Measurements from ENCODE around the gene UBE3D. TPM values are rescaled to one million over a fixed set of nuclear protein-coding genes. Genes with fewer than 3 reads are reported as not detected.

The UBE3D gene
- total RNA-seq, 1 experiment from 2014 or later: 9.5 TPM

- Mint-ChIP-seq H3K36me3 (ENCODE audit: insufficient read depth, unreplicated experiment) (no peaks in the 10 kb centered on the region), H3K4me3 (ENCODE audit: low read depth, unreplicated experiment) (no peak overlapping the region), H3K4me1 (ENCODE audit: low read depth, unreplicated experiment) (peaks cover 2% of the 10 kb centered on the region), H3K27ac (ENCODE audit: unreplicated experiment) (no peak overlapping the region), H3K9me3 (ENCODE audit: low read depth, unreplicated experiment) (peaks cover 7% of the 10 kb centered on the region), H3K27me3 (ENCODE audit: unreplicated experiment) (no peaks in the 10 kb centered on the region)
- no TSS peak for BruUV-seq (replicated peaks)
- no peak for TF ChIP-seq CTCF (IDR thresholded peaks at IDR 0.05; ENCODE audit: unreplicated experiment)
- DNase-seq: no peak
- intact Hi-C loops (cut with micrococcal nuclease; ENCODE audit: unreplicated experiment): no loop called here
- CTCF ChIA-PET: no interaction called here
These were observed 199.2 kb downstream of the UBE3D start for GRCh38 chr6:82866446-82866845.

- no peaks in the 10 kb centered on the region for H3K27me3 Mint-ChIP-seq (ENCODE audit: unreplicated experiment)
- TF ChIP-seq CTCF (IDR thresholded peaks at IDR 0.05; ENCODE audit: unreplicated experiment): no peak
- no peak overlapping the region for H3K4me3 Mint-ChIP-seq (ENCODE audit: low read depth, unreplicated experiment)
- peaks cover 8% of the 10 kb centered on the region for H3K4me1 Mint-ChIP-seq (ENCODE audit: low read depth, unreplicated experiment)
- no peak for DNase-seq
- CTCF ChIA-PET: no interaction called here
- BruUV-seq (replicated peaks): no TSS peak
- H3K36me3 Mint-ChIP-seq (ENCODE audit: insufficient read depth, unreplicated experiment): no peaks in the 10 kb centered on the region
- intact Hi-C loops (cut with micrococcal nuclease; ENCODE audit: unreplicated experiment): no loop called here
- peaks cover 7% of the 10 kb centered on the region for H3K9me3 Mint-ChIP-seq (ENCODE audit: low read depth, unreplicated experiment)
- no peak overlapping the region for H3K27ac Mint-ChIP-seq (ENCODE audit: unreplicated experiment)
These were observed 200.2 kb downstream of the UBE3D start for GRCh38 chr6:82865461-82865860.

GRCh38 chr6:82863781-82864180 lies 201.9 kb downstream of the UBE3D start:
- BruUV-seq (replicated peaks): no TSS peak
- intact Hi-C loops (cut with micrococcal nuclease; ENCODE audit: unreplicated experiment): no loop called here
- CTCF ChIA-PET: no interaction called here

GRCh38 chr6:82862543-82862942 lies 203.1 kb downstream of the UBE3D start:
- DNase-seq: no peak
- H3K4me1 Mint-ChIP-seq (ENCODE audit: low read depth, unreplicated experiment): peaks cover 8% of the 10 kb centered on the region
- intact Hi-C loops (cut with micrococcal nuclease; ENCODE audit: unreplicated experiment): no loop called here
- peaks cover 5% of the 10 kb centered on the region for H3K9me3 Mint-ChIP-seq (ENCODE audit: low read depth, unreplicated experiment)
- CTCF ChIA-PET: no interaction called here
- no peak overlapping the region for H3K4me3 Mint-ChIP-seq (ENCODE audit: low read depth, unreplicated experiment)
- no peak for TF ChIP-seq CTCF (IDR thresholded peaks at IDR 0.05; ENCODE audit: unreplicated experiment)
- no TSS peak for BruUV-seq (replicated peaks)
- no peaks in the 10 kb centered on the region for H3K36me3 Mint-ChIP-seq (ENCODE audit: insufficient read depth, unreplicated experiment)
- H3K27me3 Mint-ChIP-seq (ENCODE audit: unreplicated experiment): no peaks in the 10 kb centered on the region
- H3K27ac Mint-ChIP-seq (ENCODE audit: unreplicated experiment): peak overlapping the region; percentile 28

More at GRCh38 chr6:82863781-82864180, 201.9 kb downstream of the UBE3D start:
- Mint-ChIP-seq H3K4me3 (ENCODE audit: low read depth, unreplicated experiment) (no peak overlapping the region), H3K27ac (ENCODE audit: unreplicated experiment) (no peak overlapping the region), H3K27me3 (ENCODE audit: unreplicated experiment) (no peaks in the 10 kb centered on the region), H3K36me3 (ENCODE audit: insufficient read depth, unreplicated experiment) (no peaks in the 10 kb centered on the region), H3K4me1 (ENCODE audit: low read depth, unreplicated experiment) (peaks cover 8% of the 10 kb centered on the region), H3K9me3 (ENCODE audit: low read depth, unreplicated experiment) (peaks cover 7% of the 10 kb centered on the region)
- no peak for TF ChIP-seq CTCF (IDR thresholded peaks at IDR 0.05; ENCODE audit: unreplicated experiment)
- DNase-seq: no peak
